Stimulated activated CD8-positive, alpha-beta memory T cell treated with anti-CD3 and anti-CD28 coated beads, Interleukin-2, amount 100 ng/mL, for 1 hour (primary cell): ENCODE data around the gene ZFY.
A peak's percentile ranks its signal among the peaks of the same experiment; 100 is the strongest.

ENCODE experiments used
- DNase-seq, 2 donors: peaks; one replicate each; pipeline ENCODE4 v3.0.0-alpha.2; 2020; ENCODE audit warnings: low read depth in 2 of 2

ZFY gene

DNA sequence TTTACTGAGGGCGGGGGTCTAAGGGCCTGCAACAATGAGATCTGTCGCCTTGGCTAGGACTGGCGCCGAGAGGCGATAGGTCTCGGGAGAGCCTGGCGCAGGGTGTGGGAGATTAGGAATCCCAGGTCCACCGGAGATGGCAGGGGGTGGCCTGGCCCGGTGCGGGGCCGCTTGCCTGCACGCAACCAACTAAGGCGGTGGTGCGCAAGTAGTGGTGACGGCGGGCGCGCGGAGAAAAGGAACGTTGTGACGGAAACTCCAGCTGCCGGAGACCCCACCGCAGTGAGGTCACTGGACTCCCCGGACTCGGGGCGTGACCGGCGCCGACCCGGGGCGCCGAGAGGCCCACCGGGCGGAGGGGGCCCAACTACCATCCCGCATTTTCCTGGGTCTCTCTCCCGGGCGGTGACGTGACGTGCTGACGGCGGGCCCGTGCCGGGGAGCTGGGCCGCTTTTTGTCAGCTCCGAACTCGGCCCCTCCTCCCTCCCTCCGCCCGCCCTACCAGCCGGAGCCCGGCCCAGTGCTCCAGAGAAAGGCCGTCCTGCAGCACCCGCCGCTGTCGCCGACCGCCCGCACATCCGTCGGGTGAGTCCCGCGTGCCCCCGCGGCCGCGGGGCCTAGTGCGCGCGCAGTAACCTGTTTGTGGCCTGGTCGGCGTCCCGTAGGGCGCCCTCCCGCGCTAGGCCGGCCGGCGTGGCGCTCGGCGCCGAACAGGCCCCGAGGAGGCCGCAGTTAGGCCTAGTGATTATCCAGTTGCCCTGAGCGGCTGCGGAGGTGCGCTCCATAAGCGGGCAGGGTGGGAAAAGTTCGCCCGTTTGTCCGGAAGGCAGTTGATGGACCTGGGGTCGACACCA lies at the start of gene ZFY:
ZFY (plus strand) TSS at position 521 of the 855 bp plus-strand sequence. CDS start 18,556 bp downstream, outside the sequence.
- peak in 1 of 2 donors; percentile 42 for DNase-seq

DNA sequence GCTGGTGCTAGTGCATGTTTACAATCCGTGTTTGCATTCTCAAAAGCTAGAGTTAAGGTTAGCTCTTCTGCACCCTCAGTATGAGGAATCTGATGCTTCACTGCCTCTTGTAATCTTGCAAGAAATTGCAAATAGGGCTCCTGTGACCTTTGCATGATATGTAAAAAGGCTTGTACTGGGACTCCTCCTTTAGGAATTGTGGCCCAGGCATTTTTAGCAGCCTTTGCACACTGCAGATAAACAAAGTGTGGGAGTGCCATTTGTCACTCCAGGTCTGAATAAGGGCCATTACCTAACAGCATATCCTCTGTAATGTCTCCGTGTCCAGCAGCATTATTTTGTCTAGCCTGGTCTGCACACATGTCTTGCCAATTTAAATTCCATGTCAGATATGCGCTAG lies 49.3 kb upstream of the ZFY start:
- DNase-seq: no peak

DNA sequence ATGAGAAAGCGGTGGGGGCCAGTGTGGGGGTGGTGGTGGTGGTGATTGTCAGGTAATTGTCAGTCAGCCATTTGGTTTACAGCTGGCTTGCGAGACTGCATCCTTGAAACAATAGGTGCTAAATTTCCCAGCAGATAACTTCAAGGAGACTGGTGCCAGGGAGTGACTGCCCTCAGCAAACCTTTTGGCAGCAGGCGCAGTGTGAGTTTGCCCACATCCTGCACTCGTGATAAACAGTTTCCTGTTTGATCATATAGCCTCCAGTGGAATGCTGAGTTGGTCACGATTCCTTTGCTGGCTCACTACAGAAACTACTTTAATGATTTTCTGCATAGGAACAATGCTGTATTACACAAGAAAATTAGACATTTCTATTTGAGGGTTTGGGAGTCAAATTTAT lies 47.8 kb upstream of the ZFY start:
- DNase-seq: peak in 1 of 2 donors; percentile 2

DNA sequence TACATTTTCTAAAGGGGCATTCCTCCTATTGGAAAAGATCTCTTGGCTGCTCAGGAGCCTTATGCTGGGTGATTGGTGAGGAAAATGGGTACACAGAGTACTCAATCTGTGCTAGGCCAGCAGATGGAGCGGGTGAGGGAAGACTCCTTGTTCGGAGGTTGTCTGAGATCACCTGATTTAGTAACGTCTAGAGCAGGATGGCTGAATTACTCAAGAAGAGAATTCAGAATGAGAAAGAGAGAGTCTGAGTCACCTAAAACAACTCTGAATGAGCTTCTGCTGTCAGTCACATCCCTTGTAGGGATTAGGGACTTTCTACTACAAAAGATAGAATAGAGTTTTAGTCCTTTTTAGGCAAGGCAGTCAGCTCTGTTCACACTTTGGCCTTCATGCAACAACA lies 47.2 kb upstream of the ZFY start:
- DNase-seq: no peak

DNA sequence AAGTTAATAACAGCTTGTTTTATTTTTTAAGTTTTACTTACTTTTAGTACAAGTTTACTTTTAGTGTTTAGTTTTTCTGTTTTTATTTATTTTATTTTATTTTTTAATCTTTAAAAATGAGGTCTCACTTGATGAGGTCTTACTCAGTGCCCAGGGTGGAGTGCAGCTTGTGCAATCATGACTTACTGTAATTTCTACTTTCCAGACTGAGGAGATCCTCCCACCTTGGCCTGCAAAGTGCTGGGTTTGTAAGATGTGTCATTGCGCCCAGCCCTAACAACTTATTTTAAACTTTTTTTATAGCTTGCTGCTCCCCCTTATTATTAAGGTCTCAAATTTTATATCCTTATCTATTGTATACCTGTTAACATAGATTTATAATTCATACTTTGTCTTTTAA lies 41.7 kb upstream of the ZFY start:
- no peak for DNase-seq

DNA sequence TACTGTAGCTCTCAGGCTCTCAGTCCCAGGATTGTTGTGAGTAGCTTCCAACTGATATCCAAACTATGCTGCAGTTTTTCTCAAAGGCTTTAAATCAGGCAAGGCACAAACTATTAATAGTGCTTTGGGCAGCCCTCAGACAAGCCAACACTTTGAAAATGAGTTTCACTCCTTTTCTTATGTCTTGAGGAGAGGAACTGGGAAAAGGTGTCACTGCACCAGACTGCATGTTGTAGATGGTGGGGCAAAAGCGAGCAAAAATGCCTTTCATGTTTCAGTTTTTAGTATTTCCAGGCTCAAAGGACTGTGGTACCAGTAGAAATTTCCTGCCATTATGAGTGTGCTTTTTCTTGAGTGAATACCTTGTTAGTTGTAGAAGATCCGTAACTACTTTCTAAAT lies 39.1 kb upstream of the ZFY start:
- DNase-seq: no peak

DNA sequence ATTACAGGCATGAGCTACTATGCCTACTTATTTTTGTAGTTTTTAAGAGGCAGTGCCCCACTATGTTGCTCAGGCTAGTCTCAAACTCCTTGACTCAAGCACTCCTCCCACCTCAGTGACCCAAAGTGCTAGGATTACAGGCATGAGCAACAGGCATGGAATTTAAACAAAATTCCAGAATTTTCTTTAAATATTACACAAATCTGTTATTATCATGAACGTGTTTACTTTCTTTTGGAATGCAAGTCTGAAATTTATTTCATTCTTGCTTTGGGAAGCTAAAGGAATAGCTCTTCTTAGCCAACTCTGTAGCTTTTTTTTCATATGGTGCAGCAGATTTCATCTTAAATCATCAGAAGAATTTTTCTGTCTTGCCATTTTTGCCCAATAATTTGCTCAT lies 27.8 kb upstream of the ZFY start:
- no peak for DNase-seq

- no peak for DNase-seq
Observed at GRCh38 chrY:2913066-2913815, 21.9 kb upstream of the ZFY start.

- DNase-seq: no peak
Observed at GRCh38 chrY:2934078-2934477, 1.1 kb upstream of the ZFY start.

- DNase-seq: peak in 1 of 2 donors; percentile 67
Observed at GRCh38 chrY:2935716-2936435, 695 bp downstream of the ZFY start.

GRCh38 chrY:2936436-2936750 lies 1.2 kb downstream of the ZFY start:
- DNase-seq: no peak

GRCh38 chrY:2937149-2937548 lies 2.0 kb downstream of the ZFY start:
- no peak for DNase-seq

GRCh38 chrY:2949590-2950252 lies 14.5 kb downstream of the ZFY start:
- no peak for DNase-seq

DNA sequence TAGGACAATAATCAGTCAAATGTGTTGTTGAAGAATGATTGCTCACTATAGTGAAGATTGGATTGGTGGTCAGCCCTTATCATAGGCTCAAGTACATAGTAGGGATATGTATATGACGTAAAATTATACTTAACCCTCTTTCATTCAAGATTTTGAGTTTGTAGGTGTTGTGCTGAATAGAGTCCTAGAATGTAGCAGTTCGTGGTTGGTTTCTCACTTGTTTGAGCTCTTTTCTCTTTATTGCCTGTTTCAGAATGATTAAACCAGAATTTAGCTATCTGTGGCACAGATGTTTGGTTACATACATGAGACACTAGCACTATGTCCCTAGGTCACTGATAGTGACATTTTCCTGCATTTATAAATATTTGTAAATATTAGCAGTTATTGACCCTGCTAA lies 15.5 kb downstream of the ZFY start:
- DNase-seq: no peak

- DNase-seq: no peak
Observed at GRCh38 chrY:2952912-2953311, 17.7 kb downstream of the ZFY start.

GRCh38 chrY:2954735-2955134 lies 19.6 kb downstream of the ZFY start:
- no peak for DNase-seq

DNA sequence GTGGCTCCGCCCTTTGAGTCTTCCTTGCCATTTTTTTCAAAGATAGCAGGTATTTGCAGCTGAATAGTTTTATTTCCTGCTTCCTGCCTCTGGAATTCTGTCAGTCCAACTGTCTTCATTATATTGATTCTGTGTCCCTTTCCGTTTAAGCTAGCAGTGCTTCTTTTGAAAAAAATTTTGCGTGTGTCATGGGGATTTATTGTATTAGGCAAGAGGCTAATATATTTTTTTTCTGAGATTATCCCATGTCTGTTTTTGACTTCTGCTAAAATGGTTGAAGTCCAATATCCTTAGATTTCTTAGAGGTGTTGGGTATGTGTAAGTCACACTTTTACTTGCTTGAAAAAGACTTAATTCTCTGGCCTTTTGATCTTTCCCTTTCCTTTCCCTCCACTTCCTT lies 20.4 kb downstream of the ZFY start:
- DNase-seq: no peak

DNA sequence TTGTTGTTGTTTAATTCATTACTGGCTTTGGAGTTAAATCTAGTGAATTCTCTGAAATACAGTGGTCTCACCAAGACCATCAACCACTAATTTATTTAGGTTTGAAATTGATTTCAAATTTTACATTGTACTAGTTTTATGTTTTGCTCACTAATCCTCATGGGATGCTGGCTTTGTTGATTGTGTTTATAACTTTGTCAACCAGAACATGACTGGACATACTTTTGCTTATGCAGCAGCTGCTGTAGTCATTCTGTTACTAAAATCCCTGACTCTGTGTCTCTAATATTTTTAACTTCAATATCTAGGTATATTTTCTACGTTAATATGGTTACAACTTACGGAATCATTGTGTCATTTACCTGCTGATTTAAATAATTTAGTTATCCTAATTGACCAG lies 26.9 kb downstream of the ZFY start:
- no peak for DNase-seq

DNA sequence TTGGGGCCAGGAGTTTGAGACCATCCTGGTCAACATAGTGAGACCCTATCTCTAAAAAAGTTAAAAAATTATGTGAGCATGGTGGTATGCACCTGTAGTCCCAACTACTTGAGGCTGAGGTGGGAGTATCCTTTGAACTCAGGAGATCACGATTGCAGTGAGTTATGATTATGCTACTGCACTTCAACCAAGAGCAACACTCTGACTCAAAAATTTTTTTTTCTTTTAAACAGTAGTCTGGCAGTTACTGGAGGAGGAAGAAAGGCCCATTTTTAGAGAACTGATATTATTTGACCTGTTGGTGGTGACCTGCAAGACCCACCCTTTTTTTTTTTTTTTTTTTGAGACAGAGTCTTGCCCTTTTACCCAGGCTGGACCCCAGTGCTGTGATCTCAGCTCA lies 29.6 kb downstream of the ZFY start:
- no peak for DNase-seq

- DNase-seq: no peak
Observed at GRCh38 chrY:2965629-2966028, 30.4 kb downstream of the ZFY start.

DNA sequence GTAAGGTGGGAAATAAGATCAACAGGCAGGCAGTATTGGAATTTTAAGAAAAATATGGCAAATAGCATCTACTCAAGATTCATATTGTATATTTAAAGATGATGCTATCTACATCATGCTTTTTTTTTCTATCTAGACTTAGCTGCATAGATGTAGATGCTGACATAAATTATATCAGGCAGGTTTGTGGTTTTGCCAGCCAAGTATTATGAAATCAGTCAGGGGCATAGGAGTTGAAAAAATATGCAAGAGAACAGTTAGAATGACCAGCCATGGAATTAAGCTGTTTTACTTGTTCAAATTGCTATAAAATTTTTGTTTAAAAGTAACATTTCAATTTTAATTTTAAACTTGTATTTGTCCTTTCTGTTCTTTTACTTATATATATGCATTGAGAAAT lies 34.4 kb downstream of the ZFY start:
- DNase-seq: no peak

DNA sequence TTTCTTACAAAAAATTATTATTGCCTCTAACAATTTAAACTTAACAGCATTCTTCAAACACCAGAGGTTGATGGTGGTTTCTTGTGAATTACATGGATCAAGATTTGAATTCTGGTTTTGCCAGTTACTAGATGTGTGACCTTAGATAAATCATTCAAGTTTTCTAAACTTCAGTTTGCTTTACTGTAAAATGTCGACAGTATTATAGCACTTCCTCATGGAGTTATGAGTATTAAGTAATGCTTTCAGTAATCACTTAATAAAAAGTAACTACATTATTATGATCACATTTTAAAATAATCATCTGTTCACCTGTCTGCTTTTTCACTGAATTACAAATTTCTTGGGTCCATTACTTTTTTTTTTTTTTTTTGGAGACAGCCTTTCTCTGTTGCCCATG lies 37.5 kb downstream of the ZFY start:
- no peak for DNase-seq
